ENCODE measurements around the gene NLGN4X. TPM values are rescaled to one million over a fixed set of nuclear protein-coding genes. Genes with fewer than 3 reads are reported as not detected.

NLGN4X gene
- total RNA-seq, 2 donors from 2014 or later = 19.2 to 76.9 TPM

GRCh38 chrX:6134255-6134654, 94.4 kb downstream of the NLGN4X start:
- Histone ChIP-seq H3K9me3 (ENCODE audit: control insufficient read depth, low read length) (no peaks in the 10 kb centered on the region), H3K27me3 (ENCODE audit: control insufficient read depth, insufficient read depth, low read length, poor library complexity, severe bottlenecking) (no peaks in the 10 kb centered on the region), H3K27ac (ENCODE audit: low read depth, low read length) (no peak overlapping the region), H3K4me3 (ENCODE audit: low read length) (no peak overlapping the region), H3K4me1 (ENCODE audit: control insufficient read depth, insufficient read depth, low read length) (no peaks in the 10 kb centered on the region), H3K9ac (ENCODE audit: extremely low read depth, low read length, poor library complexity, severe bottlenecking) (no peak overlapping the region), H3K36me3 (ENCODE audit: control insufficient read depth, insufficient read depth, low read length) (peaks cover 15% of the 10 kb centered on the region)
- no peak for DNase-seq
- 90 to 93% methylated on average over 2 of the region's 2 CpGs for WGBS, 2 experiments (ENCODE audit: insufficient coverage in 1 of 2, insufficient read length in 1 of 2)
- Mint-ChIP-seq H3K27ac (no peak overlapping the region), H3K9me3 (no peaks in the 10 kb centered on the region), H3K4me3 (no peak overlapping the region), H3K27me3 (ENCODE audit: insufficient read depth) (no peaks in the 10 kb centered on the region), H3K36me3 (ENCODE audit: low read depth) (peaks cover 18% of the 10 kb centered on the region), H3K4me1 (peaks cover 9% of the 10 kb centered on the region)
- no peak for TF ChIP-seq CTCF (conservative IDR thresholded peaks at IDR 0.05)

GRCh38 chrX:6132970-6133369, 95.7 kb downstream of the NLGN4X start:
- DNase-seq = no peak
- TF ChIP-seq CTCF (conservative IDR thresholded peaks at IDR 0.05) = no peak
- Mint-ChIP-seq H3K27ac (no peak overlapping the region), H3K36me3 (ENCODE audit: low read depth) (peaks cover 18% of the 10 kb centered on the region), H3K4me1 (peaks cover 5% of the 10 kb centered on the region), H3K27me3 (ENCODE audit: insufficient read depth) (no peaks in the 10 kb centered on the region), H3K4me3 (no peak overlapping the region), H3K9me3 (no peaks in the 10 kb centered on the region)
- Histone ChIP-seq H3K36me3 (ENCODE audit: control insufficient read depth, insufficient read depth, low read length) (peaks cover 12% of the 10 kb centered on the region), H3K9ac (ENCODE audit: extremely low read depth, low read length, poor library complexity, severe bottlenecking) (no peak overlapping the region), H3K27ac (ENCODE audit: low read depth, low read length) (no peak overlapping the region), H3K9me3 (ENCODE audit: control insufficient read depth, low read length) (no peaks in the 10 kb centered on the region), H3K4me3 (ENCODE audit: low read length) (no peak overlapping the region), H3K27me3 (ENCODE audit: control insufficient read depth, insufficient read depth, low read length, poor library complexity, severe bottlenecking) (no peaks in the 10 kb centered on the region), H3K4me1 (ENCODE audit: control insufficient read depth, insufficient read depth, low read length) (no peaks in the 10 kb centered on the region)
- WGBS, 2 experiments (ENCODE audit: insufficient coverage in 1 of 2, insufficient read length in 1 of 2) = 92% methylated on average over 3 of the region's 5 CpGs; no CpG with 5 or more reads in 1 of the 2 experiments

GRCh38 chrX:6131287-6131686, 97.4 kb downstream of the NLGN4X start:
- Histone ChIP-seq H3K9ac (ENCODE audit: extremely low read depth, low read length, poor library complexity, severe bottlenecking) (no peak overlapping the region), H3K27me3 (ENCODE audit: control insufficient read depth, insufficient read depth, low read length, poor library complexity, severe bottlenecking) (no peaks in the 10 kb centered on the region), H3K36me3 (ENCODE audit: control insufficient read depth, insufficient read depth, low read length) (peaks cover 3% of the 10 kb centered on the region), H3K4me1 (ENCODE audit: control insufficient read depth, insufficient read depth, low read length) (no peaks in the 10 kb centered on the region), H3K27ac (ENCODE audit: low read depth, low read length) (no peak overlapping the region), H3K4me3 (ENCODE audit: low read length) (no peak overlapping the region), H3K9me3 (ENCODE audit: control insufficient read depth, low read length) (no peaks in the 10 kb centered on the region)
- Mint-ChIP-seq H3K4me3 (no peak overlapping the region), H3K4me1 (peaks cover 5% of the 10 kb centered on the region), H3K36me3 (ENCODE audit: low read depth) (peaks cover 6% of the 10 kb centered on the region), H3K27ac (no peak overlapping the region), H3K27me3 (ENCODE audit: insufficient read depth) (no peaks in the 10 kb centered on the region), H3K9me3 (no peaks in the 10 kb centered on the region)
- no peak for DNase-seq
- no peak for TF ChIP-seq CTCF (conservative IDR thresholded peaks at IDR 0.05)
